ENCODE measurements around the gene HSD17B10. TPM values are rescaled to one million over a fixed set of nuclear protein-coding genes. Genes with fewer than 3 reads are reported as not detected.

HSD17B10 gene
- total and polyA plus RNA-seq, 2 experiments from 2014 or later: 78.9 to 121 TPM

DNA sequence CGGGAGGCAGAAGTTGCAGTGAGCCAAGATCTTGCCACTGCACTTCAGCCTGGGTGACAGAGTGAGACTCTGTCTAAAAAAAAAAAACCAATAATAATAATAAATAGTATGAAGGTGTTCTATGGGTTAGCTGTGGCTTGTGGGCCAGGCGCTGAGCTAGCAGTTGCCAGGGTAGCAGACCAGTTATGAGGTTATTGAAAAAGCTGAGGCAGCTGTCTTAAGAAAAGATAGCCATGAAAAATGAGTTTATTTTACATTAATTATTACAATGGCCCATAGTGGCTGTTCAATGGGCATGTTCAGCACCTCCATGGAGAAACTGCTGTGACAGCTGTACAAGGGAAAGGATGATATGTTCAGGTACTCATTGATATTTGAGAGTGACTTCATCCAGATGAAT is 13.3 kb upstream of the HSD17B10 start:
- Histone ChIP-seq H3K36me3 (ENCODE audit: insufficient read depth) (no peaks in the 10 kb centered on the region), H2AFZ (no peak overlapping the region), H3K9me2 (ENCODE audit: insufficient read depth) (no peaks in the 10 kb centered on the region), H3K27me3 (ENCODE audit: insufficient read depth) (no peaks in the 10 kb centered on the region), H3F3A (replicated peaks; ENCODE audit: low read depth) (no peaks in the 10 kb centered on the region), H3K27ac (ENCODE audit: low read depth) (no peak overlapping the region), H3K4me2 (no peak overlapping the region), H3K4me1 (ENCODE audit: insufficient read depth) (no peaks in the 10 kb centered on the region), H3K79me2 (replicated peaks; ENCODE audit: insufficient read depth) (no peaks in the 10 kb centered on the region), H4K20me1 (replicated peaks; ENCODE audit: insufficient read depth) (no peaks in the 10 kb centered on the region), H3K4me3 (no peak overlapping the region)
- no peaks in the 10 kb centered on the region for H3K36me3 Mint-ChIP-seq (ENCODE audit: low read depth)
- no peak overlapping the region for H3K27ac Mint-ChIP-seq
- no peaks in the 10 kb centered on the region for H3K27me3 Mint-ChIP-seq (ENCODE audit: insufficient read depth, low read depth, poor library complexity)
- TF ChIP-seq JUNB (IDR thresholded peaks at IDR 0.05; ENCODE audit: unreplicated experiment) (no peak), POLR2AphosphoS5 (IDR thresholded peaks at IDR 0.05; ENCODE audit: low read depth) (no peak), ZNF114 (CRISPR knock-in tag; IDR thresholded peaks at IDR 0.05) (no peak), ZNF331 (CRISPR knock-in tag; IDR thresholded peaks at IDR 0.05; ENCODE audit: low read depth) (no peak), CREB1 (CRISPR knock-in tag; IDR thresholded peaks at IDR 0.05; ENCODE audit: low read depth) (no peak), EZH2phosphoT487 (IDR thresholded peaks at IDR 0.05; ENCODE audit: unreplicated experiment) (no peak), STAT1 (IDR thresholded peaks at IDR 0.05; ENCODE audit: unreplicated experiment) (no peak)
- TF ChIP-seq, protein P1, sequence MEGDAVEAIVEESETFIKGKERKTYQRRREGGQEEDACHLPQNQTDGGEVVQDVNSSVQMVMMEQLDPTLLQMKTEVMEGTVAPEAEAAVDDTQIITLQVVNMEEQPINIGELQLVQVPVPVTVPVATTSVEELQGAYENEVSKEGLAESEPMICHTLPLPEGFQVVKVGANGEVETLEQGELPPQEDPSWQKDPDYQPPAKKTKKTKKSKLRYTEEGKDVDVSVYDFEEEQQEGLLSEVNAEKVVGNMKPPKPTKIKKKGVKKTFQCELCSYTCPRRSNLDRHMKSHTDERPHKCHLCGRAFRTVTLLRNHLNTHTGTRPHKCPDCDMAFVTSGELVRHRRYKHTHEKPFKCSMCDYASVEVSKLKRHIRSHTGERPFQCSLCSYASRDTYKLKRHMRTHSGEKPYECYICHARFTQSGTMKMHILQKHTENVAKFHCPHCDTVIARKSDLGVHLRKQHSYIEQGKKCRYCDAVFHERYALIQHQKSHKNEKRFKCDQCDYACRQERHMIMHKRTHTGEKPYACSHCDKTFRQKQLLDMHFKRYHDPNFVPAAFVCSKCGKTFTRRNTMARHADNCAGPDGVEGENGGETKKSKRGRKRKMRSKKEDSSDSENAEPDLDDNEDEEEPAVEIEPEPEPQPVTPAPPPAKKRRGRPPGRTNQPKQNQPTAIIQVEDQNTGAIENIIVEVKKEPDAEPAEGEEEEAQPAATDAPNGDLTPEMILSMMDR (conservative IDR thresholded peaks at IDR 0.05; ENCODE audit: low read depth in 2 of 2): no peak
- TF ChIP-seq, protein P2, sequence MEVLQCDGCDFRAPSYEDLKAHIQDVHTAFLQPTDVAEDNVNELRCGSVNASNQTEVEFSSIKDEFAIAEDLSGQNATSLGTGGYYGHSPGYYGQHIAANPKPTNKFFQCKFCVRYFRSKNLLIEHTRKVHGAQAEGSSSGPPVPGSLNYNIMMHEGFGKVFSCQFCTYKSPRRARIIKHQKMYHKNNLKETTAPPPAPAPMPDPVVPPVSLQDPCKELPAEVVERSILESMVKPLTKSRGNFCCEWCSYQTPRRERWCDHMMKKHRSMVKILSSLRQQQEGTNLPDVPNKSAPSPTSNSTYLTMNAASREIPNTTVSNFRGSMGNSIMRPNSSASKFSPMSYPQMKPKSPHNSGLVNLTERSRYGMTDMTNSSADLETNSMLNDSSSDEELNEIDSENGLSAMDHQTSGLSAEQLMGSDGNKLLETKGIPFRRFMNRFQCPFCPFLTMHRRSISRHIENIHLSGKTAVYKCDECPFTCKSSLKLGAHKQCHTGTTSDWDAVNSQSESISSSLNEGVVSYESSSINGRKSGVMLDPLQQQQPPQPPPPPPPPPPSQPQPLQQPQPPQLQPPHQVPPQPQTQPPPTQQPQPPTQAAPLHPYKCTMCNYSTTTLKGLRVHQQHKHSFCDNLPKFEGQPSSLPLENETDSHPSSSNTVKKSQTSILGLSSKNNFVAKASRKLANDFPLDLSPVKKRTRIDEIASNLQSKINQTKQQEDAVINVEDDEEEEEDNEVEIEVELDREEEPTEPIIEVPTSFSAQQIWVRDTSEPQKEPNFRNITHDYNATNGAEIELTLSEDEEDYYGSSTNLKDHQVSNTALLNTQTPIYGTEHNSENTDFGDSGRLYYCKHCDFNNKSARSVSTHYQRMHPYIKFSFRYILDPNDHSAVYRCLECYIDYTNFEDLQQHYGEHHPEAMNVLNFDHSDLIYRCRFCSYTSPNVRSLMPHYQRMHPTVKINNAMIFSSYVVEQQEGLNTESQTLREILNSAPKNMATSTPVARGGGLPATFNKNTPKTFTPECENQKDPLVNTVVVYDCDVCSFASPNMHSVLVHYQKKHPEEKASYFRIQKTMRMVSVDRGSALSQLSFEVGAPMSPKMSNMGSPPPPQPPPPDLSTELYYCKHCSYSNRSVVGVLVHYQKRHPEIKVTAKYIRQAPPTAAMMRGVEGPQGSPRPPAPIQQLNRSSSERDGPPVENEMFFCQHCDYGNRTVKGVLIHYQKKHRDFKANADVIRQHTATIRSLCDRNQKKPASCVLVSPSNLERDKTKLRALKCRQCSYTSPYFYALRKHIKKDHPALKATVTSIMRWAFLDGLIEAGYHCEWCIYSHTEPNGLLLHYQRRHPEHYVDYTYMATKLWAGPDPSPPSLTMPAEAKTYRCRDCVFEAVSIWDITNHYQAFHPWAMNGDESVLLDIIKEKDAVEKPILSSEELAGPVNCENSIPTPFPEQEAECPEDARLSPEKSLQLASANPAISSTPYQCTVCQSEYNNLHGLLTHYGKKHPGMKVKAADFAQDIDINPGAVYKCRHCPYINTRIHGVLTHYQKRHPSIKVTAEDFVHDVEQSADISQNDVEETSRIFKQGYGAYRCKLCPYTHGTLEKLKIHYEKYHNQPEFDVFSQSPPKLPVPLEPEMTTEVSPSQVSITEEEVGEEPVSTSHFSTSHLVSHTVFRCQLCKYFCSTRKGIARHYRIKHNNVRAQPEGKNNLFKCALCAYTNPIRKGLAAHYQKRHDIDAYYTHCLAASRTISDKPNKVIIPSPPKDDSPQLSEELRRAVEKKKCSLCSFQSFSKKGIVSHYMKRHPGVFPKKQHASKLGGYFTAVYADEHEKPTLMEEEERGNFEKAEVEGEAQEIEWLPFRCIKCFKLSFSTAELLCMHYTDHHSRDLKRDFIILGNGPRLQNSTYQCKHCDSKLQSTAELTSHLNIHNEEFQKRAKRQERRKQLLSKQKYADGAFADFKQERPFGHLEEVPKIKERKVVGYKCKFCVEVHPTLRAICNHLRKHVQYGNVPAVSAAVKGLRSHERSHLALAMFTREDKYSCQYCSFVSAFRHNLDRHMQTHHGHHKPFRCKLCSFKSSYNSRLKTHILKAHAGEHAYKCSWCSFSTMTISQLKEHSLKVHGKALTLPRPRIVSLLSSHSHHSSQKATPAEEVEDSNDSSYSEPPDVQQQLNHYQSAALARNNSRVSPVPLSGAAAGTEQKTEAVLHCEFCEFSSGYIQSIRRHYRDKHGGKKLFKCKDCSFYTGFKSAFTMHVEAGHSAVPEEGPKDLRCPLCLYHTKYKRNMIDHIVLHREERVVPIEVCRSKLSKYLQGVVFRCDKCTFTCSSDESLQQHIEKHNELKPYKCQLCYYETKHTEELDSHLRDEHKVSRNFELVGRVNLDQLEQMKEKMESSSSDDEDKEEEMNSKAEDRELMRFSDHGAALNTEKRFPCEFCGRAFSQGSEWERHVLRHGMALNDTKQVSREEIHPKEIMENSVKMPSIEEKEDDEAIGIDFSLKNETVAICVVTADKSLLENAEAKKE (CRISPR knock-in tag; IDR thresholded peaks at IDR 0.05): no peak
- TF ChIP-seq, protein P3, sequence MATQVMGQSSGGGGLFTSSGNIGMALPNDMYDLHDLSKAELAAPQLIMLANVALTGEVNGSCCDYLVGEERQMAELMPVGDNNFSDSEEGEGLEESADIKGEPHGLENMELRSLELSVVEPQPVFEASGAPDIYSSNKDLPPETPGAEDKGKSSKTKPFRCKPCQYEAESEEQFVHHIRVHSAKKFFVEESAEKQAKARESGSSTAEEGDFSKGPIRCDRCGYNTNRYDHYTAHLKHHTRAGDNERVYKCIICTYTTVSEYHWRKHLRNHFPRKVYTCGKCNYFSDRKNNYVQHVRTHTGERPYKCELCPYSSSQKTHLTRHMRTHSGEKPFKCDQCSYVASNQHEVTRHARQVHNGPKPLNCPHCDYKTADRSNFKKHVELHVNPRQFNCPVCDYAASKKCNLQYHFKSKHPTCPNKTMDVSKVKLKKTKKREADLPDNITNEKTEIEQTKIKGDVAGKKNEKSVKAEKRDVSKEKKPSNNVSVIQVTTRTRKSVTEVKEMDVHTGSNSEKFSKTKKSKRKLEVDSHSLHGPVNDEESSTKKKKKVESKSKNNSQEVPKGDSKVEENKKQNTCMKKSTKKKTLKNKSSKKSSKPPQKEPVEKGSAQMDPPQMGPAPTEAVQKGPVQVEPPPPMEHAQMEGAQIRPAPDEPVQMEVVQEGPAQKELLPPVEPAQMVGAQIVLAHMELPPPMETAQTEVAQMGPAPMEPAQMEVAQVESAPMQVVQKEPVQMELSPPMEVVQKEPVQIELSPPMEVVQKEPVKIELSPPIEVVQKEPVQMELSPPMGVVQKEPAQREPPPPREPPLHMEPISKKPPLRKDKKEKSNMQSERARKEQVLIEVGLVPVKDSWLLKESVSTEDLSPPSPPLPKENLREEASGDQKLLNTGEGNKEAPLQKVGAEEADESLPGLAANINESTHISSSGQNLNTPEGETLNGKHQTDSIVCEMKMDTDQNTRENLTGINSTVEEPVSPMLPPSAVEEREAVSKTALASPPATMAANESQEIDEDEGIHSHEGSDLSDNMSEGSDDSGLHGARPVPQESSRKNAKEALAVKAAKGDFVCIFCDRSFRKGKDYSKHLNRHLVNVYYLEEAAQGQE (IDR thresholded peaks at IDR 0.05; ENCODE audit: unreplicated experiment): no peak
- TF ChIP-seq, protein P4, sequence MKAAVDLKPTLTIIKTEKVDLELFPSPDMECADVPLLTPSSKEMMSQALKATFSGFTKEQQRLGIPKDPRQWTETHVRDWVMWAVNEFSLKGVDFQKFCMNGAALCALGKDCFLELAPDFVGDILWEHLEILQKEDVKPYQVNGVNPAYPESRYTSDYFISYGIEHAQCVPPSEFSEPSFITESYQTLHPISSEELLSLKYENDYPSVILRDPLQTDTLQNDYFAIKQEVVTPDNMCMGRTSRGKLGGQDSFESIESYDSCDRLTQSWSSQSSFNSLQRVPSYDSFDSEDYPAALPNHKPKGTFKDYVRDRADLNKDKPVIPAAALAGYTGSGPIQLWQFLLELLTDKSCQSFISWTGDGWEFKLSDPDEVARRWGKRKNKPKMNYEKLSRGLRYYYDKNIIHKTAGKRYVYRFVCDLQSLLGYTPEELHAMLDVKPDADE (IDR thresholded peaks at IDR 0.05): no peak
- DNase-seq (ENCODE audit: low spot score) (no peak), ATAC-seq (no peak)
- no peaks in the 10 kb centered on the region; the same call in 2 of the 3 replicates for H3K4me1 Mint-ChIP-seq
- H3K4me3 Mint-ChIP-seq: no peak overlapping the region
- H3K9me3 Mint-ChIP-seq: no peaks in the 10 kb centered on the region

All from GM23338 (cell line).